Endodermal cell (in vitro differentiated cells): Measurements from ENCODE around the gene RBM42. TPM values are rescaled to one million over a fixed set of nuclear protein-coding genes. Genes with fewer than 3 reads are reported as not detected.
A peak's percentile ranks its signal among the peaks of the same experiment; 100 is the strongest.

Experiments
- DNase-seq: peaks from one replicate; pipeline ENCODE4 v3.0.0-alpha.2; 2017
- H3K27ac ChIP-seq: 2 replicates; pipeline ENCODE4 v1.5.1; 2013; ENCODE audit warnings: mild to moderate bottlenecking, low read depth, low read length, moderate library complexity
- H3K27me3 ChIP-seq: 2 replicates; pipeline ENCODE4 v1.6.1; 2013; ENCODE audit warnings: mild to moderate bottlenecking, low read length, moderate library complexity; ENCODE audit not compliant: insufficient read depth, control insufficient read depth, poor library complexity, severe bottlenecking
- H3K36me3 ChIP-seq: 2 replicates; pipeline ENCODE4 v1.7.0; 2013; ENCODE audit warnings: mild to moderate bottlenecking, low read length, moderate library complexity; ENCODE audit not compliant: control insufficient read depth, insufficient read depth
- H3K4me1 ChIP-seq: one replicate; pipeline ENCODE4 v1.7.0; 2013; ENCODE audit warnings: low read length; ENCODE audit not compliant: control insufficient read depth, insufficient read depth
- H3K4me3 ChIP-seq: 2 replicates; pipeline ENCODE4 v1.5.1; 2013; ENCODE audit warnings: mild to moderate bottlenecking, low read length, moderate library complexity
- H3K9ac ChIP-seq: 2 replicates; pipeline ENCODE4 v1.6.1; 2013; ENCODE audit warnings: mild to moderate bottlenecking, low read length, moderate library complexity; ENCODE audit not compliant: poor library complexity, severe bottlenecking; ENCODE audit errors: extremely low read depth
- H3K9me3 ChIP-seq: 2 replicates; pipeline ENCODE4 v1.6.1; 2013; ENCODE audit warnings: mild to moderate bottlenecking, low read length, moderate library complexity; ENCODE audit not compliant: control insufficient read depth
- H3K27ac Mint-ChIP-seq: 2 replicates; pipeline ENCODE4 v1.8.0; 2020; ENCODE audit warnings: mixed read lengths
- H3K27me3 Mint-ChIP-seq: 2 replicates; pipeline ENCODE4 v1.8.0; 2021; ENCODE audit warnings: mild to moderate bottlenecking, mixed read lengths; ENCODE audit not compliant: insufficient read depth
- H3K36me3 Mint-ChIP-seq: 2 replicates; pipeline ENCODE4 v1.8.0; 2020; ENCODE audit warnings: low read depth, mixed read lengths
- H3K4me1 Mint-ChIP-seq: 2 replicates; pipeline ENCODE4 v1.8.0; 2020; ENCODE audit warnings: mixed read lengths
- H3K4me3 Mint-ChIP-seq: 2 replicates; pipeline ENCODE4 v1.8.0; 2020; ENCODE audit warnings: mild to moderate bottlenecking, moderate library complexity, mixed read lengths
- H3K9me3 Mint-ChIP-seq: 2 replicates; pipeline ENCODE4 v1.8.0; 2020; ENCODE audit warnings: mild to moderate bottlenecking, mixed read lengths
- CTCF ChIP-seq: fragments of 200-600 bp; sonication (generic); conservative IDR thresholded peaks from 2 replicates; pipeline ENCODE4 v1.5.0; 2021; ENCODE audit warnings: antibody characterized with exemption, mild to moderate bottlenecking
- WGBS, 2 experiments: methylation state at CpG; one replicate each; pipeline versions ENCODE4 v1.1.5 to v1.1.7; 2013; ENCODE audit warnings: missing lambda C conversion rate in 2 of 2, mixed read lengths in 1 of 2; ENCODE audit not compliant: insufficient coverage in 1 of 2, insufficient read length in 1 of 2; 5-methylcytosine and 5-hydroxymethylcytosine counted together
- total RNA-seq, 2 donors: library from RNA; stranded (reverse); fragmentation: NEBNext Ultra II Directional in 1 of 2; extraction: Animal tissue kit (Norgen Biotek cat#: 25700) in 1 of 2; gene quantifications; 2 replicates in 1 of 2; 3 replicates in 1 of 2; pipeline ENCODE4 v1.2.1, GENCODE V29; 2021

Gene RBM42
- total RNA-seq, 2 donors from 2014 or later: 81.1 to 89.2 TPM

- Mint-ChIP-seq H3K4me3 (peak within 1 kb of the TSS; percentile 72), H3K27ac (peak within 1 kb of the TSS; percentile 79), H3K4me1 (no peaks in the 10 kb centered on the region), H3K36me3 (peaks cover 5% of the 10 kb centered on the region), H3K9me3 (peaks cover 12% of the 10 kb centered on the region), H3K27me3 (peaks cover 28% of the 10 kb centered on the region)
- Histone ChIP-seq H3K27me3 (no peaks in the 10 kb centered on the region), H3K27ac (no peak within 1 kb of the TSS), H3K4me3 (peak within 1 kb of the TSS; percentile 91), H3K4me1 (no peaks in the 10 kb centered on the region), H3K9ac (peak within 1 kb of the TSS; percentile 86), H3K36me3 (peaks cover 14% of the 10 kb centered on the region), H3K9me3 (peaks cover 9% of the 10 kb centered on the region)
- no peak for TF ChIP-seq CTCF
- DNase-seq: peak; percentile 98
- WGBS, 2 experiments: 1% methylated on average over 17 to 46 of the region's 47 CpGs
These were observed 16.1 kb upstream of the RBM42 start, which contains the start of gene HAUS5 for GRCh38 chr19:35612559-35613321. TSS of gene HAUS5 (plus strand) at chr19:35612735. CDS start at chr19:35612795, 60 bp downstream.

GRCh38 chr19:35613574-35613973 lies 15.3 kb upstream of the RBM42 start:
- WGBS, 2 experiments: 83 to 100% methylated on average over 1 of the region's 1 CpG
- no peak for TF ChIP-seq CTCF
- peaks cover 14% of the 10 kb centered on the region for H3K36me3 ChIP-seq
- H3K4me3 Mint-ChIP-seq: peak overlapping the region; percentile 72
- H3K27ac Mint-ChIP-seq: peak overlapping the region; percentile 30
- no peaks in the 10 kb centered on the region for H3K4me1 ChIP-seq
- H3K9me3 ChIP-seq: peaks cover 2% of the 10 kb centered on the region
- DNase-seq: no peak
- no peaks in the 10 kb centered on the region for H3K27me3 ChIP-seq
- no peaks in the 10 kb centered on the region for H3K4me1 Mint-ChIP-seq
- H3K36me3 Mint-ChIP-seq: peaks cover 5% of the 10 kb centered on the region
- H3K4me3 ChIP-seq: peak overlapping the region; percentile 91
- H3K27me3 Mint-ChIP-seq: peaks cover 23% of the 10 kb centered on the region
- H3K9ac ChIP-seq: no peak overlapping the region
- peaks cover 4% of the 10 kb centered on the region for H3K9me3 Mint-ChIP-seq
- H3K27ac ChIP-seq: no peak overlapping the region

GRCh38 chr19:35615036-35615435 lies 13.8 kb upstream of the RBM42 start:
- Histone ChIP-seq H3K27me3 (no peaks in the 10 kb centered on the region), H3K9ac (no peak overlapping the region), H3K9me3 (no peaks in the 10 kb centered on the region), H3K27ac (no peak overlapping the region), H3K4me3 (no peak overlapping the region), H3K4me1 (no peaks in the 10 kb centered on the region), H3K36me3 (peaks cover 14% of the 10 kb centered on the region)
- no peaks in the 10 kb centered on the region for H3K4me1 Mint-ChIP-seq
- no peaks in the 10 kb centered on the region for H3K9me3 Mint-ChIP-seq
- no peak for DNase-seq
- H3K36me3 Mint-ChIP-seq: peaks cover 7% of the 10 kb centered on the region
- WGBS, 2 experiments: 94 to 96% methylated on average over 13 to 17 of the region's 17 CpGs
- no peak for TF ChIP-seq CTCF
- peaks cover 14% of the 10 kb centered on the region for H3K27me3 Mint-ChIP-seq
- no peak overlapping the region for H3K4me3 Mint-ChIP-seq
- H3K27ac Mint-ChIP-seq: no peak overlapping the region
